Measurements from ENCODE around the gene DYRK2. TPM values are rescaled to one million over a fixed set of nuclear protein-coding genes. Genes with fewer than 3 reads are reported as not detected.

The DYRK2 gene
- total and polyA plus RNA-seq, 10 of the 15 experiments (the other 5 are each of a cell fraction or from before 2014, with no cell fraction given), result 3.1 to 35.9 (median 12.2) TPM

DNA sequence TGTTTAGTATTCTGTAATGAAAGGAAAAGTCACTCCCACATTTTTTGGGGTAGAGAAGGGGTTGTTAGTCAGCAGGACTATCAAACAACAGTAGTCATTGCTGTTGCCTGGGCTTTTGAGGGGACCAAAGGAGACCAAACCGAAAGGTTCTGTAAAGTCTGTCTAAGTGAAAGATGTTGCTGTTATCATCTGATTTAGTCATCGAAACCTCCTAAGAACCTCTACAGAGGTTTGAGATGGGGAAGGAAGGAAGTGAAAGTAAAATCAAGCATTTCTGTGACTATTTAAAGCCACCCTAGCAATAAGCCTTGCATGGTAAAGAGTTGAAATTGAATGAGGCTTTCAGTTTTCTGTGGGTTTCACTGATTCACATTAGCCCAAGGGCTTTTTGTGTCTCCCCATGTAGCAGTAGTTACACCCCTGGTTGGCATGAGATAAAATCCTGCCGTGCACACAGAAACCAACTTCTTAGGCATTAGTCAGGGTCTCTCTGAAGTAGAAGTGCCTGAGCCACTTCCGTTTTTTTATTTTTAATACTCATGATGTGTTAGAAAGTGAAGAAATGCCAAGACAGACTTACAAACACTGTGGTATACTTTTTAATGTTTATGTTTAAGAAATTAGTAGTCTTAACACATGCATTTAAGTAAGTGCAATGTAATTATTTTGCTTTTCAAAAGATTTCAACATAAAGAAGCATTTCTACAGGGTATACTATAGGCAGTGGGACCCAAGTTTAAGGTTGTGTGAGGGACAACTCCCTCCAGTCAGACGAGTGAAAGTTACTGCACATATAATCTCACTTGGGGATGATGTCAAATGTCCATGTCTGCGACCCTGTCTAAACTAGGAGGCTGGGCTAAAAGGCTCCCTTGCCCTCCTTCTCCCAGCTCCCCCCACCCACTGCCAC lies 50.4 kb downstream of the DYRK2 start (continued):
- TF ChIP-seq, protein P1, sequence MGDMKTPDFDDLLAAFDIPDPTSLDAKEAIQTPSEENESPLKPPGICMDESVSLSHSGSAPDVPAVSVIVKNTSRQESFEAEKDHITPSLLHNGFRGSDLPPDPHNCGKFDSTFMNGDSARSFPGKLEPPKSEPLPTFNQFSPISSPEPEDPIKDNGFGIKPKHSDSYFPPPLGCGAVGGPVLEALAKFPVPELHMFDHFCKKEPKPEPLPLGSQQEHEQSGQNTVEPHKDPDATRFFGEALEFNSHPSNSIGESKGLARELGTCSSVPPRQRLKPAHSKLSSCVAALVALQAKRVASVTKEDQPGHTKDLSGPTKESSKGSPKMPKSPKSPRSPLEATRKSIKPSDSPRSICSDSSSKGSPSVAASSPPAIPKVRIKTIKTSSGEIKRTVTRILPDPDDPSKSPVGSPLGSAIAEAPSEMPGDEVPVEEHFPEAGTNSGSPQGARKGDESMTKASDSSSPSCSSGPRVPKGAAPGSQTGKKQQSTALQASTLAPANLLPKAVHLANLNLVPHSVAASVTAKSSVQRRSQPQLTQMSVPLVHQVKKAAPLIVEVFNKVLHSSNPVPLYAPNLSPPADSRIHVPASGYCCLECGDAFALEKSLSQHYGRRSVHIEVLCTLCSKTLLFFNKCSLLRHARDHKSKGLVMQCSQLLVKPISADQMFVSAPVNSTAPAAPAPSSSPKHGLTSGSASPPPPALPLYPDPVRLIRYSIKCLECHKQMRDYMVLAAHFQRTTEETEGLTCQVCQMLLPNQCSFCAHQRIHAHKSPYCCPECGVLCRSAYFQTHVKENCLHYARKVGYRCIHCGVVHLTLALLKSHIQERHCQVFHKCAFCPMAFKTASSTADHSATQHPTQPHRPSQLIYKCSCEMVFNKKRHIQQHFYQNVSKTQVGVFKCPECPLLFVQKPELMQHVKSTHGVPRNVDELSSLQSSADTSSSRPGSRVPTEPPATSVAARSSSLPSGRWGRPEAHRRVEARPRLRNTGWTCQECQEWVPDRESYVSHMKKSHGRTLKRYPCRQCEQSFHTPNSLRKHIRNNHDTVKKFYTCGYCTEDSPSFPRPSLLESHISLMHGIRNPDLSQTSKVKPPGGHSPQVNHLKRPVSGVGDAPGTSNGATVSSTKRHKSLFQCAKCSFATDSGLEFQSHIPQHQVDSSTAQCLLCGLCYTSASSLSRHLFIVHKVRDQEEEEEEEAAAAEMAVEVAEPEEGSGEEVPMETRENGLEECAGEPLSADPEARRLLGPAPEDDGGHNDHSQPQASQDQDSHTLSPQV (IDR thresholded peaks at IDR 0.05), result no peak
- TF ChIP-seq ZNF24 (IDR thresholded peaks at IDR 0.05) (peak; percentile 93), STAT1 (conservative IDR thresholded peaks at IDR 0.05) (no peak), ZNF207 (IDR thresholded peaks at IDR 0.05; ENCODE audit: borderline replicate concordance) (no peak), NFIC (IDR thresholded peaks at IDR 0.05; ENCODE audit: low read depth, low read length) (peak; percentile 96), MTA3 (IDR thresholded peaks at IDR 0.05; ENCODE audit: borderline replicate concordance, low read length) (peak; percentile 96), GATAD2B (conservative IDR thresholded peaks at IDR 0.05; ENCODE audit: low read depth) (peak; percentile 57; the same call in 1 of the 2 replicates), ATF7 (IDR thresholded peaks at IDR 0.05; ENCODE audit: low read depth) (peak; percentile 90), ZNF217 (IDR thresholded peaks at IDR 0.05) (peak; percentile 91; the same call in 1 of the 2 replicates), BMI1 (IDR thresholded peaks at IDR 0.05; ENCODE audit: borderline replicate concordance) (peak; percentile 30; the same call in 1 of the 2 replicates), CHD4 (IDR thresholded peaks at IDR 0.05) (no peak), BHLHE40 (IDR thresholded peaks at IDR 0.05; ENCODE audit: borderline replicate concordance in 1 of 2, low read depth in 2 of 2, low read length in 1 of 2) (peak in 1 of 2 experiments; percentile 53; a peak in 2 of 4 replicates), BCL11A (IDR thresholded peaks at IDR 0.05; ENCODE audit: low read depth, low read length) (peak; percentile 85), WRNIP1 (IDR thresholded peaks at IDR 0.05; ENCODE audit: borderline replicate concordance, low read depth, low read length) (no peak), ELK1 (IDR thresholded peaks at IDR 0.05; ENCODE audit: low read depth, low read length) (0 out of 2 replicates have a peak, but pooled peaks have one; percentile 42), TCF7 (IDR thresholded peaks at IDR 0.05; ENCODE audit: borderline replicate concordance) (peak; percentile 63; the same call in 1 of the 2 replicates), RUNX3 (IDR thresholded peaks at IDR 0.05; ENCODE audit: low read length) (peak; percentile 95), EP300 (IDR thresholded peaks at IDR 0.05; ENCODE audit: borderline replicate concordance in 1 of 2, control insufficient read depth in 1 of 2, low read depth in 2 of 2, low read length in 2 of 2) (peak; percentile 43 to 93; a peak in 3 of 4 replicates), NR2F1 (conservative IDR thresholded peaks at IDR 0.05) (0 out of 2 replicates have a peak, but pooled peaks have one; percentile 26), TCF3 (IDR thresholded peaks at IDR 0.05; ENCODE audit: borderline replicate concordance, insufficient read depth, low read depth, low read length) (0 out of 2 replicates have a peak, but pooled peaks have one; percentile 17), TARDBP (IDR thresholded peaks at IDR 0.05; ENCODE audit: borderline replicate concordance) (no peak)
- TF ChIP-seq, protein P2, sequence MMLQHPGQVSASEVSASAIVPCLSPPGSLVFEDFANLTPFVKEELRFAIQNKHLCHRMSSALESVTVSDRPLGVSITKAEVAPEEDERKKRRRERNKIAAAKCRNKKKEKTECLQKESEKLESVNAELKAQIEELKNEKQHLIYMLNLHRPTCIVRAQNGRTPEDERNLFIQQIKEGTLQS (IDR thresholded peaks at IDR 0.05; ENCODE audit: borderline replicate concordance, extremely low read depth, low read depth, low read length), result no peak
- TF ChIP-seq, protein P3, sequence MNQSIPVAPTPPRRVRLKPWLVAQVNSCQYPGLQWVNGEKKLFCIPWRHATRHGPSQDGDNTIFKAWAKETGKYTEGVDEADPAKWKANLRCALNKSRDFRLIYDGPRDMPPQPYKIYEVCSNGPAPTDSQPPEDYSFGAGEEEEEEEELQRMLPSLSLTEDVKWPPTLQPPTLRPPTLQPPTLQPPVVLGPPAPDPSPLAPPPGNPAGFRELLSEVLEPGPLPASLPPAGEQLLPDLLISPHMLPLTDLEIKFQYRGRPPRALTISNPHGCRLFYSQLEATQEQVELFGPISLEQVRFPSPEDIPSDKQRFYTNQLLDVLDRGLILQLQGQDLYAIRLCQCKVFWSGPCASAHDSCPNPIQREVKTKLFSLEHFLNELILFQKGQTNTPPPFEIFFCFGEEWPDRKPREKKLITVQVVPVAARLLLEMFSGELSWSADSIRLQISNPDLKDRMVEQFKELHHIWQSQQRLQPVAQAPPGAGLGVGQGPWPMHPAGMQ (IDR thresholded peaks at IDR 0.05; ENCODE audit: borderline replicate concordance), result no peak
